MCF 10A (cell line): ENCODE measurements around the gene ARHGAP27. TPM values are rescaled to one million over a fixed set of nuclear protein-coding genes. Genes with fewer than 3 reads are reported as not detected.
A peak's percentile ranks its signal among the peaks of the same experiment; 100 is the strongest.

Experiments used
- BruUV-seq: library from RNA; stranded (reverse); fragments of 400-500 nt; replicated peaks from 2 replicates; lab custom pipeline; 2021; lab: Mats Ljungman, UMichigan
- CTCF ChIA-PET: fragments of 300-600 bp; sonication (Branson Sonifier 250); formaldehyde crosslinking; extraction: SDS; loops from one replicate; lab custom pipeline; 2021; ENCODE audit warnings: antibody characterized with exemption, inconsistent platforms; lab: Yijun Ruan, JAX
- POLR2A ChIA-PET: fragments of 300-600, 350-650 bp; sonication (Branson Sonifier 250); formaldehyde crosslinking; extraction: SDS; loops from one replicate; lab custom pipeline; 2020; ENCODE audit warnings: antibody characterized with exemption, inconsistent platforms; lab: Yijun Ruan, JAX
- DNase-seq: peaks from one replicate; pipeline ENCODE4 v3.0.0-alpha.2; 2018; ENCODE audit not compliant: unreplicated experiment
- H3K27ac Mint-ChIP-seq: one replicate; pipeline ENCODE4 v1.8.0; 2022; ENCODE audit warnings: mild to moderate bottlenecking, low read depth, mixed read lengths; ENCODE audit not compliant: unreplicated experiment
- H3K27me3 Mint-ChIP-seq: one replicate; pipeline ENCODE4 v1.8.0; 2022; ENCODE audit warnings: mixed read lengths; ENCODE audit not compliant: insufficient read depth, unreplicated experiment
- H3K36me3 Mint-ChIP-seq: one replicate; pipeline ENCODE4 v1.8.0; 2022; ENCODE audit warnings: mild to moderate bottlenecking, moderate library complexity, mixed read lengths; ENCODE audit not compliant: insufficient read depth, unreplicated experiment
- H3K4me1 Mint-ChIP-seq: one replicate; pipeline ENCODE4 v1.8.0; 2022; ENCODE audit warnings: mixed read lengths; ENCODE audit not compliant: insufficient read depth, unreplicated experiment
- H3K4me3 Mint-ChIP-seq: one replicate; pipeline ENCODE4 v1.8.0; 2022; ENCODE audit warnings: mild to moderate bottlenecking, moderate library complexity, mixed read lengths; ENCODE audit not compliant: unreplicated experiment
- H3K9me3 Mint-ChIP-seq: one replicate; pipeline ENCODE4 v1.8.0; 2022; ENCODE audit warnings: mixed read lengths; ENCODE audit not compliant: unreplicated experiment
- intact Hi-C: fragments of 100-400 bp; cut with micrococcal nuclease; formaldehyde crosslinking; loops from 2 replicates; pipeline ENCODE4 v1.14.1; 2022
- total RNA-seq: library from RNA; stranded (reverse); gene quantifications from 2 replicates; pipeline ENCODE4 v1.2.3, GENCODE V29; 2022
- TF ChIP-seq, protein P1 (sequence below): fragments of 200-600 bp; IDR thresholded peaks from one replicate; pipeline ENCODE4 v1.8.0; 2022; ENCODE audit warnings: antibody characterized with exemption, mild to moderate bottlenecking; ENCODE audit not compliant: unreplicated experiment

The ARHGAP27 gene
- total RNA-seq, 1 experiment from 2014 or later, result 30.5 TPM

DNA sequence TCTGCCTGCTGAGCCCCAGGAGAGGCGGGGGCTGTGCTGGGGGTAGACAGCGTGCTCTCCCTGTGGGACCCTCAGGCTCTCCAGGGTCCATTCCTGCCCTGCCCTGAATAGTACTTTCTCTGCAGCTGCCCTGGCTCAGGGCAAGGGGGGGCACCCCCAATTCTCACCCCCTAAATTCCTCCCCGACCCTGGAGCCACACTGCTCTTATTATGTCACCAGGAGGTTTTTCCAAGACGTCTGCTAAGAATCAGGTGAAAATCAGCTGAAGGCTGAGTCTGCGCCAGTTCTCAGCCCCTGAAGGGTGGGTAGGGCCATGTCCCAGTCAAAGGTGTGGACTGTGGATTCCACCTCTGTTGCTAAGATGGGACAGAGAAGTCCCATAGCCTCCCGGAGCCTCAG, 66.0 kb downstream of the ARHGAP27 start:
- Mint-ChIP-seq H3K27me3 (no peaks in the 10 kb centered on the region), H3K36me3 (peaks cover under 1% of the 10 kb centered on the region), H3K9me3 (no peaks in the 10 kb centered on the region), H3K4me1 (peaks cover 12% of the 10 kb centered on the region), H3K4me3 (no peak overlapping the region), H3K27ac (no peak overlapping the region)
- TF ChIP-seq, protein P1, sequence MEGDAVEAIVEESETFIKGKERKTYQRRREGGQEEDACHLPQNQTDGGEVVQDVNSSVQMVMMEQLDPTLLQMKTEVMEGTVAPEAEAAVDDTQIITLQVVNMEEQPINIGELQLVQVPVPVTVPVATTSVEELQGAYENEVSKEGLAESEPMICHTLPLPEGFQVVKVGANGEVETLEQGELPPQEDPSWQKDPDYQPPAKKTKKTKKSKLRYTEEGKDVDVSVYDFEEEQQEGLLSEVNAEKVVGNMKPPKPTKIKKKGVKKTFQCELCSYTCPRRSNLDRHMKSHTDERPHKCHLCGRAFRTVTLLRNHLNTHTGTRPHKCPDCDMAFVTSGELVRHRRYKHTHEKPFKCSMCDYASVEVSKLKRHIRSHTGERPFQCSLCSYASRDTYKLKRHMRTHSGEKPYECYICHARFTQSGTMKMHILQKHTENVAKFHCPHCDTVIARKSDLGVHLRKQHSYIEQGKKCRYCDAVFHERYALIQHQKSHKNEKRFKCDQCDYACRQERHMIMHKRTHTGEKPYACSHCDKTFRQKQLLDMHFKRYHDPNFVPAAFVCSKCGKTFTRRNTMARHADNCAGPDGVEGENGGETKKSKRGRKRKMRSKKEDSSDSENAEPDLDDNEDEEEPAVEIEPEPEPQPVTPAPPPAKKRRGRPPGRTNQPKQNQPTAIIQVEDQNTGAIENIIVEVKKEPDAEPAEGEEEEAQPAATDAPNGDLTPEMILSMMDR, result no peak
- BruUV-seq, result no TSS peak
- ChIA-PET POLR2A (interaction anchor here (0.7 kb wide), 1 partner anchor 90 kb away, joined by 3 read pairs; no protein-coding TSS in a partner anchor), CTCF (interaction anchor here (0.6 kb wide), 1 partner anchor 447 kb away, joined by 4 read pairs; no protein-coding TSS in a partner anchor)
- intact Hi-C loops, result no loop called here
- DNase-seq, result no peak

DNA sequence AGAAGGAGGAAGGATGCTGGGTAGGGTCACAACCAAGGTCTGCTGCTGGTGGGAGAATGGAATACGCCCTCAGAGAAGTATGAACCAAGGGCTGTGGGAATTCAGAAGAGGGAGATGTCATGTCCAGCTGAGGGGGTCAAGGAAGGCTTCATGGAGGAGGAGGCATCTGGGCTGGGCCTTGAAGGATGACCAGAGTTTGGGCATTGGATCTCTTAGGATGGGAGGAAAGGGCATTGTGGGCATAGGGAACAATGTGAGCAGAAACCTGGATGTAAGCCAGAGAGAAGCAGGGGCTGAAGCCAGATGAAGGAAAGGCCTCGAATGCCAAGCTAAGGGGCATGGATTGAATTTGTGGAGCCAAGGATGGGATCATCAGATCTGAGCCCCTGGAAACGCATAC, 66.6 kb downstream of the ARHGAP27 start:
- H3K9me3 Mint-ChIP-seq, result no peaks in the 10 kb centered on the region
- H3K27me3 Mint-ChIP-seq, result no peaks in the 10 kb centered on the region
- DNase-seq, result no peak
- no peaks in the 10 kb centered on the region for H3K36me3 Mint-ChIP-seq
- H3K27ac Mint-ChIP-seq, result no peak overlapping the region
- CTCF ChIA-PET, result interaction anchor here (1.0 kb wide), 1 partner anchor 24 kb away, joined by 5 read pairs; no protein-coding TSS in a partner anchor
- BruUV-seq, result no TSS peak
- intact Hi-C loops, result no loop called here
- H3K4me3 Mint-ChIP-seq, result no peak overlapping the region
- TF ChIP-seq, protein P1, result no peak
- peaks cover 11% of the 10 kb centered on the region for H3K4me1 Mint-ChIP-seq
- POLR2A ChIA-PET, result interaction anchor here (0.6 to 0.7 kb wide), 2 partner anchors 89 to 205 kb away, joined by 3 read pairs; no protein-coding TSS in a partner anchor

DNA sequence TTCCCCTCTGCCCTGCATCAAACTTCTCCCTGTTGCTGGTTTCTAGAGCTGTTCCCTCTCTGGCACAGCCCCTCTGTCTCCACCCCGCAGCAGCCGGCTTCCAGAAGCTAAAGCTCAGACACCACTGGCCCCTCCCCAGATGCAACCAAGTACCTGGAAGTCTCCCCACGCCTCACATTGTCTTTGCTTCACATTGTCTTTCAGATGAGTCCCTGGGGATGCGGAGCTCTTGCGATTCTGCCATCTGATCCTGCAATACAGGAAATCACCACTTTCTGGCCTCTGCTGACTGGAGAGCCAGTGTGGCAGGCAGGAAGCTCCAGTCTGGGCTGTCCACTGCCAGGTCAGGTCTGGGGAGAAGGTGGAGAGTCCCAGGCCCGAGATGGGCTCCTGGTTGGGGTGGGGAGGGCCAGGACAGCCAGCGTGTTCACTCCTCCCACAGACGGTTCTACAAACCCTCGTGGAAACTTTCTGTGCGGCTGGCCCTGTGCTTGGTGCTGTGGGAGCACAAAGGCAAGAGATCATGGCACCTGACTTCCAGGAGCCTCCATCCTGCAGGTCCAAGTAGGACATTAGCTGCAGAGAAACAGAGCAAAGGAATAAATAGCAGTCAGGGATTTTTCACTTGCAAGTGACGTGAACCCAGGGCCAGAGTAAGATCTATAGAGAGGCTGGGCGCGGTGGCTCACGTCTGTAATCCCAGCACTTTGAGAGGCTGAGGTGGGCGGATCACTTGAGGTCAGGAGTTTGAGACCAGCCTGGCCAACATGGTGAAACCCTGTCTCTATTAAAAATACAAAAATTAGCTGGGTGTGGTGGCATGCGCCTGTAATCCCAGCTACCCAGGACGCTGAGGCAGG, 67.9 kb downstream of the ARHGAP27 start:
- CTCF ChIA-PET, result no interaction called here
- intact Hi-C loops, result no loop called here
- no peaks in the 10 kb centered on the region for H3K27me3 Mint-ChIP-seq

More for the DNA sequence above, 67.9 kb downstream of the ARHGAP27 start:
- peak overlapping the region; percentile 13 for H3K27ac Mint-ChIP-seq
- no peaks in the 10 kb centered on the region for H3K36me3 Mint-ChIP-seq
- no peaks in the 10 kb centered on the region for H3K9me3 Mint-ChIP-seq
- no TSS peak for BruUV-seq
- peaks cover 4% of the 10 kb centered on the region for H3K4me1 Mint-ChIP-seq
- POLR2A ChIA-PET, result interaction anchor here (0.6 to 1.1 kb wide), 3 partner anchors 45 to 59 kb away, joined by 3 to 6 read pairs (median 3); partner anchors contain the start of gene MAP3K14
- no peak for DNase-seq
- no peak overlapping the region for H3K4me3 Mint-ChIP-seq
- TF ChIP-seq, protein P1, result no peak
